Stimulated activated effector memory CD8-positive, alpha-beta T cell treated with anti-CD3 and anti-CD28 coated beads, Interleukin-12 subunit alpha, Interleukin-12 subunit beta, amount 100 ng/mL, for 72 hours (primary cell): Measurements from ENCODE around the gene CDH12.

ENCODE experiments used
- ATAC-seq: fragments of 150-1000 bp; cut with Tn5 transposase; 2 replicates; pipeline ENCODE4 v1.10.0; 2021
- DNase-seq, 2 donors: peaks; one replicate each; pipeline ENCODE4 v3.0.0; 2021 to 2022; ENCODE audit warnings: low spot score in 2 of 2
- H3K27ac Mint-ChIP-seq: one replicate; pipeline ENCODE4 v1.8.0; 2022; ENCODE audit warnings: mild to moderate bottlenecking, mixed read lengths
- H3K36me3 Mint-ChIP-seq: one replicate; pipeline ENCODE4 v1.8.0; 2022; ENCODE audit warnings: mild to moderate bottlenecking, mixed read lengths
- H3K4me1 Mint-ChIP-seq: one replicate; pipeline ENCODE4 v1.8.0; 2022; ENCODE audit warnings: mixed read lengths
- H3K4me3 Mint-ChIP-seq: one replicate; pipeline ENCODE4 v1.8.0; 2022; ENCODE audit warnings: mild to moderate bottlenecking, mixed read lengths
- H3K9me3 Mint-ChIP-seq: one replicate; pipeline ENCODE4 v1.8.0; 2022; ENCODE audit warnings: mixed read lengths

The CDH12 gene

DNA sequence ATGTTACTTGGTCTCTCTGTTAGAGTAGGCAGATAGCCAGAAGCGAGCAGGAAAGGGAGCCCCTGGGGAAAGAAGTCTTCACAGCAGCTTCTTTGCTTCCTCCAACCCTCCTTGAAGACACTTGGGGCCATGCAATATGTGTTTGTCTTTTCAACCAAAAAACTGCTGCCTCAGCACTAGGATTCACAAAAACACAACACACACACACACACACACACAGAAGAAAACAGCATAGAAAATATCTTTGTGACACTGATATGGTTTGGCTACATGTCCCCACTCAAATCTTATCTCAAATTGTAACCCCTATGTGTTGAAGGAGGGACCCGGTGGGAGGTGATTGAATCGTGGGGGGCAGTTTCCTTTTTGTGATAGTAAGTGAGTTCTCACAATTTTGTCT is 133.3 kb downstream of the CDH12 start:
- H3K4me3 Mint-ChIP-seq: no peak overlapping the region
- no peaks in the 10 kb centered on the region for H3K4me1 Mint-ChIP-seq
- no peaks in the 10 kb centered on the region for H3K36me3 Mint-ChIP-seq
- DNase-seq (no peak), ATAC-seq (no peak)
- H3K27ac Mint-ChIP-seq: no peak overlapping the region
- peaks cover 15% of the 10 kb centered on the region for H3K9me3 Mint-ChIP-seq

DNA sequence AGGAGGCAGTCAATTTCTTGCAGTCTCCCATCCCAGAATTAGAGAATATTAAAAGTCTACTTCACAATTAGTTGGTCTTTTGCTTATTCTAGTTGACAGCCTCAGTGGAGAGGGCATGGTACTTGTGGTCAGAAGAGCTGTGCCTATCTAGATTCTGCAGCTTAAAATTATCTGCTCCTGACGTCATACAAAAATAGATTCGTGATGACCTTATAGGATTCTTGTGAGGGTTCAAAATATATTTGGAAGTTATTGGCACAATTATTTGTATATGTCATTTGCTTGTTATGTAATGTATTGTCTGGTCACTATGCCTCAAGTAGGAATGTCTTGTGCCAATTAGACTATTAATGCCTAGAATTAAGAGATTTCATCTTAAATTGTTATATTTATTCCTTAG is 142.5 kb downstream of the CDH12 start:
- Mint-ChIP-seq H3K9me3 (peaks cover 8% of the 10 kb centered on the region), H3K27ac (no peak overlapping the region), H3K4me3 (no peak overlapping the region), H3K4me1 (no peaks in the 10 kb centered on the region), H3K36me3 (no peaks in the 10 kb centered on the region)
- no peak for ATAC-seq
- DNase-seq: no peak

DNA sequence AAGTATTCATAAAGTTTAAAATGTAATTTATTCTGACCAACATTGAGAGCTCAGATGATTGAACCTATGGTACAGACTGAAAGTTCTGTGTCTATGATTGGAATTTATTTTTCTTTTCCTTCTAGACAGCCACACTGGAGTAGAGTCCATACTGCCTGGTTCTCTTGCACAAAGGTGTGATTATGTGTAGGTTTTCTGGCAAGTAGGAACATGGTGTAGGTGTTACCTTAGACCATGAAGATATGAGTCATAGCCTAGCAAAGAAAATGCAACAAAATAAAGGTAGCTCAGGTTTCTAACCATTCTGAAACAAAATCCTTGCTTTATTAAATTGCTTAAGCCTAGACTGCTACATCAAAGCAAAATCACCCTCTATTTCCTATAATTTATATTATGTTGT is 143.4 kb downstream of the CDH12 start:
- Mint-ChIP-seq H3K27ac (no peak overlapping the region), H3K9me3 (peaks cover 8% of the 10 kb centered on the region), H3K36me3 (no peaks in the 10 kb centered on the region), H3K4me1 (no peaks in the 10 kb centered on the region), H3K4me3 (no peak overlapping the region)
- DNase-seq (no peak), ATAC-seq (no peak)

DNA sequence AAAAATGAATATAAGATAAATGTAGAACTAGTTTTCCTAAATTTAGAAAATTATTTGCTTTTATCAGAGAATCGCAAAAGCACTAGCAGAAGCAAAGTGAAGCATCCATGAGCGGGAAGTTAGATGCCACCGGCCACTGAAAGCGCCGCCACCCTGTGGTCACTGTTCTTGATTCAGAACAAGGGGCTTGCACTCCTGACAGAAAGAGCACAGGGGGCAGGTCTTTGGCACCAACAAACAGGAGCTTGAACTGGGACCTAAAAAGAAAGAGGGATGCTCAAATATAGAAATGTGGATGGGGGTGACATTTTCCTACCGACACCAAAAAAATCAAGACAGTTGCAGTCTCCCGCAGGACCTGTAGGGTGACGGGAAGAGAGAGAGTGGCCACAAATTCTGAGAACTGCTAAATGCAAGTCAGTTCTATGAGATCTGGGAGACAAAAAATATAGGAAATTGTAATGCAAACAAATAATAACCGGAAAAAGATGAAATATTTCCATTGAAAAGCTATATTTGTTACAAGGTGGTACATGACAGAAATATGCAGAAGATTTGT is 144.3 kb downstream of the CDH12 start:
- ATAC-seq (no peak), DNase-seq (no peak)
- Mint-ChIP-seq H3K4me3 (no peak overlapping the region), H3K9me3 (peaks cover 6% of the 10 kb centered on the region), H3K36me3 (no peaks in the 10 kb centered on the region), H3K27ac (no peak overlapping the region), H3K4me1 (no peaks in the 10 kb centered on the region)

DNA sequence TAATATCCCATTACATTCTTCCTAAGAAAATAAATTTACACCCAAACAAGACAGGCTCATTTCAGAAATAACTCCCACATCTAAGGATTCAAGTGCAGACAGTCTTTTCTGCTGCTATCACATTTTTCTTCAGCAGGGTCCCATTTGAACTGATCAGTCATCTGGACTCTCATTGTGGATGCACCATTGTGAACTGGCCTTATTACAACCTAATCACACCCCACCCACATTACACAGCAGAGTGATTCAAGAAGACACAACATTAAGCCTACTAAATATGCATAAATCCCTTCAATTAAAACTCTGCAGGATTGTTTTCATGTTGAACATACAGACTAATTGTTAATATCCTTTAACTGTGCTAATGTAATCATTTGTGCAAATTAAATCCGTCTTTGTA is 146.2 kb downstream of the CDH12 start:
- peaks cover 4% of the 10 kb centered on the region for H3K9me3 Mint-ChIP-seq
- no peak for DNase-seq
- H3K4me3 Mint-ChIP-seq: no peak overlapping the region
- no peaks in the 10 kb centered on the region for H3K36me3 Mint-ChIP-seq
- H3K27ac Mint-ChIP-seq: no peak overlapping the region
- H3K4me1 Mint-ChIP-seq: no peaks in the 10 kb centered on the region
- no peak for ATAC-seq

DNA sequence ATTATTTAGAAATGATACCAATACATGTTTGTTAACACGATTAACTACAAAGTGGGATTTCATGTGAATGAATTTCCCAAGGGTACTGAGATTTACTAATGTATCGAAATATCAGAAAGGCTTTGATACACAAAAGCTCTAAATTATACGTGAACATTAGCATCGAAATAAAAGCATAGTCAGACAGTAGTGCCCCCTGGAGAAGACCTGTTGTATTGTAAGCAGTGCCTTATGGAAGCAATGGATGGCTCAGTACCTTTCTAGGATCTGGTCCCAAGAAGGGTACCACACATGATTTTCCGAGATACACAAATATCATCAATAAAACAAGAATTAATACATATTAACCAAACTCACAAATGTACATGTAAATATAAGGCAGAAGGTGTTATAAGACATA is 153.8 kb downstream of the CDH12 start:
- no peak overlapping the region for H3K27ac Mint-ChIP-seq
- DNase-seq (no peak), ATAC-seq (no peak)
- no peak overlapping the region for H3K4me3 Mint-ChIP-seq
- H3K4me1 Mint-ChIP-seq: no peaks in the 10 kb centered on the region
- peaks cover 3% of the 10 kb centered on the region for H3K9me3 Mint-ChIP-seq
- H3K36me3 Mint-ChIP-seq: no peaks in the 10 kb centered on the region

DNA sequence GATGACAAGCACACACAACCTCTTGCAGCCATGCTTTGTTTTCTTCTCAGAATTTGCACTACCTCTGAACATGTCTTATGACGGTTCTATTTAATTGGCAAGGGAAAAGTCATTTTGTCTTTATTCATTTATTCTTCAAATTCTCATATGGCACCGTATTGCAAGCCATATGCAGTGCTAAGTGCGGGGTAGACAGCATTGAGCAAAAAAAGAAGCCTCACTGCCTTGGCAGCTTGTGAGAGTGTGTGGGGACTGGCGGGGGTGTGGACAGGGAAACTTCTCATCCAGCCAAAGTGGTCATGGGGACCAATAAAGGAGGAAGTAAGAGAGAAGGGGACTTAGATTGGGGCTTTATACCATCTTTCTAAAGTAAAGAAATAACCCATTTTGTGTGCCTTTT is 160.0 kb downstream of the CDH12 start:
- Mint-ChIP-seq H3K4me3 (no peak overlapping the region), H3K27ac (no peak overlapping the region), H3K36me3 (no peaks in the 10 kb centered on the region), H3K9me3 (peaks cover 17% of the 10 kb centered on the region), H3K4me1 (no peaks in the 10 kb centered on the region)
- DNase-seq (no peak), ATAC-seq (no peak)

DNA sequence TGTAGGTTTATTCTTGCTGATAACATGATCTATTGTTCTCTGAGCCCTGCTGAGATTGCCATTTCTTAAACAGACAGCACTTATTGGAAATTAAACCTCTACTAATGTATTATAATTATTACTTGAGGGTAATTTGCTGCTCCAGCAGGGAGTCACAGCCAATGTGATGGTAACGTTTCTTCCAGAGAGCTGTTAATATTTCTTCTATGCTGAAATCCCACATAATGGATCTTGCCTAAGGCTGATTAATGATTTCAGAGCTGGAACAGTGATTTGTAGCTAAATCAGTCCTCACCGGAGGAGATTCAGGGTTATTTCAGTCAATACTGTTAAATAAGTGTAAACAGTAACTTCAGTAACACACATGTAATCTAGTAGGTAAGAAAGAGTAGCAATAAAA is 170.1 kb downstream of the CDH12 start:
- Mint-ChIP-seq H3K4me3 (no peak overlapping the region), H3K4me1 (no peaks in the 10 kb centered on the region), H3K36me3 (no peaks in the 10 kb centered on the region), H3K27ac (no peak overlapping the region), H3K9me3 (peaks cover 4% of the 10 kb centered on the region)
- ATAC-seq (no peak), DNase-seq (no peak)

DNA sequence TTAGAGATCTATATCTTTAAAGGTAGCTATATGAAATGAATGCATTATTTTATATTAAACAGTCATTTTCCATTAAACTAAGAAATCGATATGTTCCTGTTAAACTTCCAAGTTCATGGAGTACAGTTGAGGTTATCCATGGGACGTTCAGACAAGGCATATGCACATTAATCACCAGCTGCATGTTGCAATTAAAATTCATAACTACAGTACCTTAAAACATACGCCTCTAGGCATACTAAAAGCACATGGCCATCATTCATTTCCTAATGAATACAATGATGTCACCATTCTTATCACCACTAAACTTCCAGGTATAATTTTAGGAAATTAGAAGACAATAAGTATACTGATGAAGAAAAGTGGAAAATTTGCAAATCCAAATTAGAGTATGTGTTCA is 174.3 kb downstream of the CDH12 start:
- Mint-ChIP-seq H3K9me3 (peaks cover 2% of the 10 kb centered on the region), H3K27ac (no peak overlapping the region), H3K36me3 (no peaks in the 10 kb centered on the region), H3K4me1 (no peaks in the 10 kb centered on the region), H3K4me3 (no peak overlapping the region)
- no peak for ATAC-seq
- DNase-seq: no peak

DNA sequence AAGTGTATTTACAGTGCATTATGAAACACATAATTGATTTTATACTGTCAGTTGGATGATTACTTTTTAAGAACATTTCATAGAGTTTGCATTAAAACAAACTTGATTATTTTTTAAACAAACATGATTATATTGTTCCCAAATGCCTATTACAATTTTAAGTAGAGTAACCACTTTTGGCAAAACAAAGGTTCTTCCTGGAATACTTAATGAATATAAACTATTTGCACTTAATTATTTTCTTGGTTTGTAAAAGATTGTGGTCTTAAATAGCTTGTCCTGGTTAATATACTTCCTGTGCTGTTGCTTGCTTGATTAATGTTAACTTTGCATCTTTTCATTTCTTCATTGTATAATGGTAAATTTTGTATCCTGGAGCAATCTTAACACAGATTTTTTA is 180.0 kb downstream of the CDH12 start:
- H3K4me3 Mint-ChIP-seq: no peak overlapping the region
- DNase-seq: no peak
- no peaks in the 10 kb centered on the region for H3K4me1 Mint-ChIP-seq
- no peaks in the 10 kb centered on the region for H3K36me3 Mint-ChIP-seq
- H3K27ac Mint-ChIP-seq: no peak overlapping the region
- peaks cover 9% of the 10 kb centered on the region for H3K9me3 Mint-ChIP-seq
- no peak for ATAC-seq

DNA sequence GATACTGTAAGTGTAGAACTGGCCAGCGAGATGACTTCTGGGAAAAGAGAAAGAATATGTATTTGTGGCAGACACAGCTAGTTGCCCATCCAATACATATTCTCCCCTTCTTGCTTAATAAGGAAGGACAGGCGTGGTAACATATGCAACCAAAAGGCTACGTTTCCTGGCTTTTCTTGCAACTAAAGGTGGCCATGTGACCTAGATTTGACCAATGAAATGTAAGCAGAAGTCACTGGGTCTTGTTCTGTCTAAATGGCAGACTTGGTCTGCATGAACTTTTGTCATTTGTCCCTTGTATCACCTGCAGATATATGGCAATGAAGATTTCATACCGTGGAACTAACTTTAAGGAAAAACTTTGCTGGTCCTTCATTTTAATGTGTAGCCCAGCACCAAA is 183.8 kb downstream of the CDH12 start:
- Mint-ChIP-seq H3K36me3 (no peaks in the 10 kb centered on the region), H3K4me1 (no peaks in the 10 kb centered on the region), H3K27ac (no peak overlapping the region)

DNA sequence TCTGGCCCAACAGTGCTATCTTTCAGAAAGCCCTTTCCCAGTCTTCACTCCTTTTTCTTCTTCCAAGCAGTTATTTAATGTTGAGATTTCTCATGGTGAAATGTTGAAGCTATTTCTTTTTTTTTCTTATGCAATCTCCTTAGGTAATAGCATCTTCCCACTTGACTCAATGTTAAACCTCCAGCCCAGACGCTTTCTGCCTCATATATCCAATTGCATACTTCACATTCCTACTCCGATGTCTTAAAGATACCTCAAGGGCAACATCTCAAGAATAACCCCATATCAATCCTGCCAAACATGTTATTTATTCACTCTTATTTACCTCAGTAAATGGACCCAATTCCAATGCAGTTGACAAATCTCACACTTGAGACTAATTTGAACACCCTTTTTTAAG is 187.3 kb downstream of the CDH12 start:
- H3K4me1 Mint-ChIP-seq: no peaks in the 10 kb centered on the region
- no peak overlapping the region for H3K27ac Mint-ChIP-seq
- peaks cover 10% of the 10 kb centered on the region for H3K9me3 Mint-ChIP-seq
- ATAC-seq (no peak), DNase-seq (no peak)
- H3K36me3 Mint-ChIP-seq: no peaks in the 10 kb centered on the region
- H3K4me3 Mint-ChIP-seq: no peak overlapping the region

More for the DNA sequence above, 183.8 kb downstream of the CDH12 start:
- Mint-ChIP-seq H3K4me3 (no peak overlapping the region), H3K9me3 (peaks cover 12% of the 10 kb centered on the region)
- no peak for ATAC-seq
- DNase-seq: no peak

DNA sequence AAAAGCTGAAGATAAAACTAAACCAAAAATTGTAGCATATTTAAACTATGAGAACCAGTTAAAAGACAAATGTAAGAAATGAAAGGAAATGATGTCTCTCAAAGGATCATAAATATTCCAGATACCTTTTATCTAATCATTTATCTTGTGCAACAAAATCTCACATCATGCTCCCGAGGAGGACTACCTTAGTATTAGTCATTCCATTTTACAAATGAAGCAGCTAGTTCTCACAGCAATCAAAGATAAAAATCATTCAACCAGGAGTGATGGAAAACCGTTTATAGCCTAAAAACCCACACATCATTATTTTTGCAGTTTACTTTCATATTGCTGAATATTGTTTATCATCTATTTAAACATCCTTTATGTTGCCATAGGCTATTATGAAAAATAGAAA is 190.0 kb downstream of the CDH12 start:
- ATAC-seq (no peak), DNase-seq (no peak)
- H3K9me3 Mint-ChIP-seq: peaks cover 5% of the 10 kb centered on the region
- H3K4me1 Mint-ChIP-seq: no peaks in the 10 kb centered on the region
- H3K4me3 Mint-ChIP-seq: no peak overlapping the region
- no peaks in the 10 kb centered on the region for H3K36me3 Mint-ChIP-seq
- no peak overlapping the region for H3K27ac Mint-ChIP-seq

DNA sequence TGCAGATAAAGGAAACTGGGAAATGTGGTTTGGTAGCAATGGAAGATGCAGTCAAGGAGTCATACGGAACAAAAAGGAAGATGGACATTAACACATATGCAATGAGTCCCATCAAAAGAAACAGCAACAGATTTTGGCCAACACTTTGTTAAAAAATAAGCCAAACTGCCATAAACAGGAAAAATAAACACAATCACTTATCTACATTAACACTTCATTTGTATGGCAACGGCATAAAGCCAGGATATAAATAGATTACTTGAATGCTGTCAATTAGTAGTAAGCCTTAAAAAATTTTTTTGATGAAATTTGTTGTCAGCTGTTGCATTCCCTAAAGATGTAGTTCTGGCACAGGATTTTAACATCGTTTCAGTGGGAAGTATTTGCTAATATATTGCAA is 190.8 kb downstream of the CDH12 start:
- H3K4me3 Mint-ChIP-seq: no peak overlapping the region
- peaks cover 5% of the 10 kb centered on the region for H3K9me3 Mint-ChIP-seq
- no peaks in the 10 kb centered on the region for H3K36me3 Mint-ChIP-seq
- no peak for ATAC-seq
- no peak for DNase-seq
- no peaks in the 10 kb centered on the region for H3K4me1 Mint-ChIP-seq
- H3K27ac Mint-ChIP-seq: no peak overlapping the region

DNA sequence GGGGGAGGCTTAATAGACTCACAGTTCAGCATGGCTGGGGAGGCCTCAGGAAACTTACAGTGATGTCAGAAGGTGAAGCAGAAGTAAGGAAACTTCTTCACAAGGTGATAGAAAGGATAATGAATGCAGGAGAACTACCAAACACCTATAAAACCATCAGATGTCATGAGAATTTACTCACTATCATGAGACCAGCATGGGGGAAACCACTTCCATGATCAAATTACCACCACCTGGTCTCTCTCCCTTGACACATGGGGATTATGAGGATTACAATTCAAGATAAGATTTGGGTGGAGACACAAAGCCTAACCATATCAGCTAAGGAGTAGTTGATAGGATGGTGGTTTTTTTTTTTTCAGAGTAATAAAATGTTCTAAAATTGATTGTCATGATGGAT is 201.8 kb downstream of the CDH12 start:
- peaks cover 25% of the 10 kb centered on the region for H3K9me3 Mint-ChIP-seq
- DNase-seq: no peak
- H3K4me1 Mint-ChIP-seq: no peaks in the 10 kb centered on the region
- no peak overlapping the region for H3K27ac Mint-ChIP-seq
- no peak for ATAC-seq
- no peak overlapping the region for H3K4me3 Mint-ChIP-seq
- no peaks in the 10 kb centered on the region for H3K36me3 Mint-ChIP-seq

DNA sequence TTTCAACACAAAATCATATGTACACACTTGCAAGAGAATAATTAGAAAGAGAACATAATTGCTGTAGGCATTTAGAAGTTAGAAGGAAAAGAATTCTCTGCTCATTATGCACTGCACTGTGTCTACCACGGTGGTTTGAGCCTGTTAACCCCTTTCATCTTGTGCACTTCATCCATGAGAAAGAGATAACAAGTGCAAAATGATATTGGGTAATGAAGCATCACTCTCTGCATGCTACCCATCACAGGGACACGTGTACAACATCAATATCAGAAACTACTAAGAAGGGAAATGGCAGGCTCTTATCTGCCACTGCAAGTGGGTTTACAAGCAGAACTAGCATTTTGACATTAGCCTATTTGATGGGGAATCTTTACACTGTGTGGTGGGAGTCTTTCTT is 202.6 kb downstream of the CDH12 start:
- Mint-ChIP-seq H3K4me3 (no peak overlapping the region), H3K27ac (no peak overlapping the region), H3K36me3 (no peaks in the 10 kb centered on the region), H3K9me3 (peaks cover 22% of the 10 kb centered on the region), H3K4me1 (no peaks in the 10 kb centered on the region)
- no peak for ATAC-seq
- no peak for DNase-seq

DNA sequence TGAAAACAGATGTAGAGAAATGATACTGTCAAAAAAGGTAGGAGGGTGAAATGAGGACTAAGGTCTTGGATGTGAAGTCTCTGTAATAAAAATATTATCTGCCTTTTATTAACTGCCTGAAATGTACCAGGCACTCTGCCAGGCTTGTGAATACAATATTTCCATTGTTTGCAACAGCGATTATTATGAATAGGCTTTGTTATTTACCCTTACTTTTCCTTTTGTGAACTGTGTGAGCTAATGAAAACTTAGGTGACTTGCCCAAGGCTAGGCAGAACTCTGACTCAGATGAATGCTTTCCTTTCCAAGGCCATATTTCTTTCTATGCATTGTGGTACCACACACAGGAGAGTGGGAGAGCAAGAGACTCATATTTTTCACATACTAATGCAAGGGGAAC is 204.1 kb downstream of the CDH12 start:
- H3K36me3 Mint-ChIP-seq: no peaks in the 10 kb centered on the region
- no peaks in the 10 kb centered on the region for H3K4me1 Mint-ChIP-seq
- no peak overlapping the region for H3K27ac Mint-ChIP-seq
- no peak for DNase-seq
- peaks cover 16% of the 10 kb centered on the region for H3K9me3 Mint-ChIP-seq
- ATAC-seq: no peak
- no peak overlapping the region for H3K4me3 Mint-ChIP-seq
